ENCODE measurements around the gene C1orf226. TPM values are rescaled to one million over a fixed set of nuclear protein-coding genes. Genes with fewer than 3 reads are reported as not detected.
A peak's percentile ranks its signal among the peaks of the same experiment; 100 is the strongest.
"Not testable (repeated sequence)": the region's sequence is repeated elsewhere in the genome, so short reads cannot be mapped to it uniquely, and the experiment has no call there.

The C1orf226 gene
- total RNA-seq, 1 donor from 2014 or later, result 50.4 TPM

GRCh38 chr1:162404550-162405160 is 23.1 kb downstream of the C1orf226 start:
- no peak for ATAC-seq
- DNase-seq (ENCODE audit: low spot score), result no peak

- no peak for ATAC-seq
- DNase-seq (ENCODE audit: low spot score), result no peak
Observed at GRCh38 chr1:162405800-162406199, 24.3 kb downstream of the C1orf226 start.

GRCh38 chr1:162406811-162407210 is 25.3 kb downstream of the C1orf226 start:
- ATAC-seq (no peak), DNase-seq (ENCODE audit: low spot score) (no peak)

GRCh38 chr1:162407539-162407938 is 26.0 kb downstream of the C1orf226 start:
- ATAC-seq (no peak), DNase-seq (ENCODE audit: low spot score) (no peak)

- no peak for ATAC-seq
Observed at GRCh38 chr1:162412002-162412401, 30.5 kb downstream of the C1orf226 start, which contains the start of gene SH2D1B. SH2D1B (minus strand) TSS chr1:162412136; CDS start chr1:162412016, 120 bp downstream.

GRCh38 chr1:162416215-162416614 is 34.7 kb downstream of the C1orf226 start:
- no peak for DNase-seq (ENCODE audit: low spot score)
- ATAC-seq, result no peak

More at GRCh38 chr1:162412002-162412401, 30.5 kb downstream of the C1orf226 start, which contains the start of gene SH2D1B:
- DNase-seq (ENCODE audit: low spot score), result no peak

- no peak for DNase-seq (ENCODE audit: low spot score)
- no peak for ATAC-seq
Observed at GRCh38 chr1:162416909-162417308, 35.4 kb downstream of the C1orf226 start.

GRCh38 chr1:162417650-162418049 is 36.1 kb downstream of the C1orf226 start:
- ATAC-seq (no peak), DNase-seq (ENCODE audit: low spot score) (no peak)

- not testable (repeated sequence) for ATAC-seq; DNase-seq (ENCODE audit: low spot score)
Observed at GRCh38 chr1:162418584-162418983, 37.1 kb downstream of the C1orf226 start.

- not testable (repeated sequence) for DNase-seq (ENCODE audit: low spot score); ATAC-seq
Observed at GRCh38 chr1:162419450-162419931, 38.0 kb downstream of the C1orf226 start.

- ATAC-seq (no peak), DNase-seq (ENCODE audit: low spot score) (no peak)
Observed at GRCh38 chr1:162420120-162420519, 38.6 kb downstream of the C1orf226 start.

- DNase-seq (ENCODE audit: low spot score) (no peak), ATAC-seq (no peak)
Observed at GRCh38 chr1:162421258-162422164, 40.0 kb downstream of the C1orf226 start.

GRCh38 chr1:162422662-162423375 is 41.3 kb downstream of the C1orf226 start:
- ATAC-seq (peak; percentile 23), DNase-seq (ENCODE audit: low spot score) (no peak)

GRCh38 chr1:162430583-162430982 is 49.1 kb downstream of the C1orf226 start:
- ATAC-seq, result no peak
- DNase-seq (ENCODE audit: low spot score), result no peak

GRCh38 chr1:162432977-162433713 is 51.6 kb downstream of the C1orf226 start:
- DNase-seq (ENCODE audit: low spot score), result not testable (repeated sequence)

More at GRCh38 chr1:162432977-162433713, 51.6 kb downstream of the C1orf226 start:
- not testable (repeated sequence) for ATAC-seq

Other genes starting within 250 kb of the C1orf226 start
- gene SPATA46, start 4.9 kb upstream of the C1orf226 start, total RNA-seq, result not detected
- gene SH2D1B, start 30.4 kb downstream of the C1orf226 start, total RNA-seq, result 0.10 TPM
- gene UHMK1, start 116.1 kb downstream of the C1orf226 start, total RNA-seq, result 35.8 TPM
- gene UAP1, start 180.0 kb downstream of the C1orf226 start, total RNA-seq, result 108 TPM

Data from left lobe of liver (tissue), 2 donors.